Glomerular endothelial cell (primary cell): ENCODE results near the gene WFDC10B. TPM values are rescaled to one million over a fixed set of nuclear protein-coding genes. Genes with fewer than 3 reads are reported as not detected.
"Not testable (repeated sequence)": the region's sequence is repeated elsewhere in the genome, so short reads cannot be mapped to it uniquely, and the experiment has no call there.

Experiments
- DNase-seq: peaks from one replicate; pipeline ENCODE4 v3.0.0-alpha.2; 2011; ENCODE audit warnings: low read depth, low spot score; ENCODE audit errors: extremely low read depth
- total RNA-seq: library from RNA; depleted of rRNA; stranded (reverse); fragments of >200 nt; gene quantifications from 2 replicates; pipeline ENCODE4 v1.2.3, GENCODE V29; 2015

Gene WFDC10B
- not detected in 2 replicates for total RNA-seq

DNA sequence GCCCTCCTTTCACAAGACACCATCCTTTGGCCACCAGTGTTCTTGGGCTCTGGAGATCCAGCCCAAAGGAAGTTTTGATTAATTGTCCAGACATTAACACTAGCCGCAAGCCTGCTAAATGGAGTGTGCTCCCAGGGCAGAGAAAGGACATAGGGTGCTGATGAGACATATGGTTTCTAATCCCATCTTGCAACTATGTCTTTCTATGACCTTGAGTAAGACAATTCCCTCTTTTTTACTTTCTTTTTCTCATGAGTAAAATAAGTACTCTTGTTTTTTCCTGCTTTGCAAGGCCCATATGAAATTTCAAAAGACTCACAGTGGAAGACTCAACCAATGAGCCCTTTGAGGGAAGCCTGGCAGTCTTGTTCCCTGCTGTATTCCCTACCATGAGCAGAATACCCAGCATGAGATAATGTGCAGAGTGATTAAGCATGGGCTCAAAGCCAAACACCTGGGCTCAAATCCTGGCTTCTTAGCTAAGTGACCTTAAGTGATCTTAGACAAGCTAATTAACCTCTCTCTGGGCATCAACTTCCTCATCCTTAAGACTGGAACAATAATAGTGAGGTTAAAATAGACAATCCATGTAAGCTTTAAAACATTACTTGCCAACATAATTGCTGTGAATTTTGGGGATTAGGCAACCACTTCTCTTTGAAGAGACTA lies at the start of gene WFDC10B:
TSS of gene WFDC10B (minus strand) at position 51 of the 669 bp plus-strand sequence. CDS start 19,027 bp downstream, outside the sequence.
- no peak for DNase-seq

GRCh38 chr20:45752746-45753145 lies 47.9 kb upstream of the WFDC10B start:
- no peak for DNase-seq

GRCh38 chr20:45751721-45752120 lies 46.9 kb upstream of the WFDC10B start:
- DNase-seq, result no peak

DNA sequence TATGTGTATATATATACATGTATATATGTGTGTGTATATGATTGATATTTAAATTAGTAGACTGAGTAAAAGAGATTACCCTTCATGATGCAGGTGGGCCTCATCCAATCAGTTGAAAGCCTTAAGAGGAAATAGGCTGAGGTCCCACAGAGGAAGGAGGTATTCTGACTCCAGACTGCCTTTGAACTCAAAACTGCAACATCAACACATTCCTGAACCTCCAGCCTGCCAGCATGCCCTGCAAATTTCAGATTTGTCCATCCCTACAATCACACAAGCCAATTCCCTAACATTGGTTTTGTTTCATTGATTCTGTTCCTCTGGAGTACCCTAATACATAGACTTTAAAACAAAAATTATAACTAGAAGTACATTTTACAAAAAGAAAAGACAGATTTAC lies 40.2 kb upstream of the WFDC10B start:
- DNase-seq, result no peak

DNA sequence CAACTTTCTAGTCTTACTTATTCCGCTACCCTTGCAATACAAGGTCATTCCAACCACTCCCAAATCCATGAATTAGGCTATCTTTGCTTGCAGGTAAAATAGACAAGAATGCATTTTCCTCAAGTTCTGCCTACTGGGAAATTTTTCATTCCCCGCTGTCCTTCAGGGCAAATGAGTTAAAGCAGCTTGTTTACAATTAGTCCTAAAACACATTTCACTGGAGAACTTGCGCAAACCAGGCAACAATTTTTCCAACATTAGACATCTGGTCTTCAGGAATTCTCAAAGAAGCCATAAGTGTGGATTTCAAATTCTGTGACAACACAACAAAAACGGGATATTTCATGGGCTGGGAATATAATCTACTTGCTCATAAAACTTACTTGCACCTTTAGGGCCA lies 37.8 kb upstream of the WFDC10B start:
- no peak for DNase-seq

GRCh38 chr20:45735988-45736387 lies 31.2 kb upstream of the WFDC10B start:
- DNase-seq, result no peak

DNA sequence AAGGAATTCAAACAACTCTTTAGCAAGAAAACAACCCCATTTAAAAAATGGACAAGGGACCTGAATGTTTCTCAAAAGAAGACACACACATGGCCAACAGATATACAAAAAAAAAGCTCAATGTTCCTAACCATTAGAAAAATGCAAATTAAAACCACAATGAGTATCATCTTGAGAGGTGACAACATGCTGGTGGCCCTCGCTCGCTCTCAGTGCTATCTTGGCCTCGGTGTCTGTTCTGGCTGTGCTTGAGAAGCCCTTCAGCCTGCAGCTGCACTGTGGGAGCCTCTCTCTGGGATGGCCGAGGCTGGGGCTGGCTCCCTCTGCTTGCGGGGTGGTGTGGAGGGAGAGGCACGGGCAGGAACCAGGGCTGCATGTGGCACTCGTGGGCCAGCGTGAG lies 30.7 kb upstream of the WFDC10B start:
- DNase-seq, result no peak

DNA sequence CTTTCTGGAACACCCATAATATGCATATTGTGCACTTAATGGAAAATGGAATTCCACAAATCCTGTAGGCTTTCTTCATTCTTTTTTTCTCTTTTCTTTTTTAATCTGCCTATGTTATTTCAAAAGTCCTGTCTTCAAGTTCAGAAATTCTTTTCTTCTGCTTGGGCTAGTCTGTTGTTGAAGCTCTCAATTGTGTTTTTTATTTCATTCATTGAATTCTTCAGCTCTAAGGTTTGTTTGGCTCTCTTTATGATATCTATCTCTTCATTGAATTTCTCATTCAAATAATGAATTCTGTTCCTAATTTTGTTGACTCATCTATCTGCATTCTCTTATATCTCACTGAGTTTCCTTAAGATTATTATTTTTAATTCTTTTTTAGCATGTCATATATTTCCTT lies 27.4 kb upstream of the WFDC10B start:
- DNase-seq, result no peak

DNA sequence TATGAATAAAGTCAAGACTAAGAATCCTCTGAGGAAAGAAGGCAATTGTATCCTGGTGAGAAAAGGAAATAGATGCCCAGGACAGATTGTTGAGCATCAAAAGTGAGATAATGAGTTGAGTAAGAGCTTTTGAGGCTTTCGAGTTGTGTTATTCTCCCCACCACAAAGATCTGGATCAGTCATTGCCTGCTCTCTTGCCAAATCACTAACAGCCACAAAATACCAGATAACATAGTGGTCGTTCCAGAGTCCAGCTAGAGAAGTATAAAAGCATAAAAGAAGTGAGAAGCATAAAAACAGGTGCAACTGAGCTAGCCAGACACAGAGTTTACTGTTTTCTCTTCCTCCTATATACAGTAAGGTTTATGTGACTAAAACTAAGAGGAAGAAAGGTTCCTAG lies 22.2 kb upstream of the WFDC10B start:
- no peak for DNase-seq

GRCh38 chr20:45725134-45725533 lies 20.3 kb upstream of the WFDC10B start:
- no peak for DNase-seq

DNA sequence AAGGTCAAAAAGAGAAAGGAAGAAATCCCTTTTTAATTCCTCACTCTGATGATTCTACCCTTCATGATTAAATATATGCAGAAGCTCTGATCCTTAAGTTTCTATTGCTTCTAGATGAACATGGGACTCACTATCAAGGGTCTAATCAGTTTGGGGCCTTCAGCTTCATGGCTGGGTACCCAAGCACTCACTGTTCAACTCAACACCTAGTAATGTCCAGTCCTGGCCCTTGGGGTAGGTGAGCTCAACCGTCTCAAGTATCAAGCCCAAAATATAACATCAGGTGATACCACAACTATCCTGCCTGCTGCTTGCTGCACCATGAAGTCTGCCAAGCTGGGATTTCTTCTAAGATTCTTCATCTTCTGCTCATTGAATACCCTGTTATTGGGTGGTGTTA lies 17.2 kb upstream of the WFDC10B start, which contains the start of gene SPINT4:
TSS of gene SPINT4 (plus strand) at position 301 of the 400 bp plus-strand sequence. CDS start at position 322, 21 bp downstream.
- no peak for DNase-seq

- not testable (repeated sequence) for DNase-seq
These were observed 11.4 kb upstream of the WFDC10B start for GRCh38 chr20:45716141-45716688.

DNA sequence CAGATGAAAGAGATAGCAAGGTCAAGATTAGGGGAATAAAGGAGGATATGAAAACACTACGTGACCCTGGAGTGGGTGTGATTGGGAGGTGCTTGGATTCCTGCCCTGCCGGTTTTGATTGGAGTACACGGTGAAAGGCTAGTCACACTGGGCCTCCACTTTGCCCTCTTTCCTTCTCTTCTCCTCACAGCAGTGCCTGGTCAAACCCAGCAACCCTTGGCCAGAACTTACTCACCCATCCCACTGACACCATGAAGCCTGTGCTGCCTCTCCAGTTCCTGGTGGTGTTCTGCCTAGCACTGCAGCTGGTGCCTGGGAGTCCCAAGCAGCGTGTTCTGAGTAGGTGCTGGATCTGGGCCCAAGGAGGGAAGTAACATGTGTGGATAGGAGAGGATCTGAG lies 2.9 kb downstream of the WFDC10B start, which contains the start of gene WFDC13:
TSS of gene WFDC13 (plus strand) at position 166 of the 400 bp plus-strand sequence. CDS start at position 252, 86 bp downstream.
- DNase-seq, result no peak

DNA sequence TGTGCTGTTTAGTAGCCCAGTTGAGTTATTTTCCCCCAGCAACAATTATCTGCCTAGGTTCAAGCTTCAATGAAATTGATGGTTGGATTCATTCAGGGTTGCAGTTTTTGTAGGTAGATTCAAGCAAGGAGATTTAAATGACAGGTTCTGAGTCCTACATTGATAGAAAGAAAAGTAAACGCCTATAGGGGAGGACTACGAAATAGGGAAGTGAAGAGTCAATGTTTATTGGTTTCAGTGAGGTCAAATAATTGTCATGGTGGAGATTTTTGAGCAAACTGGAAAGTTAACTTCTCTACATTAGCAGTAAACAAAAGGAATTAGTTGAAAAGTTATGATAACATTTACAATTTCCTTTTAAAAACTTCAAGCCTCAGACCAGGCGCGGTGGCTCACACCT lies 3.7 kb downstream of the WFDC10B start:
- DNase-seq, result no peak

- no peak for DNase-seq
These were observed 9.3 kb downstream of the WFDC10B start for GRCh38 chr20:45695496-45695895.

- not testable (repeated sequence) for DNase-seq
These were observed 11.5 kb downstream of the WFDC10B start for GRCh38 chr20:45693346-45693745.

GRCh38 chr20:45685896-45686295 lies 18.9 kb downstream of the WFDC10B start:
- no peak for DNase-seq

- no peak for DNase-seq
These were observed 25.2 kb downstream of the WFDC10B start for GRCh38 chr20:45679650-45680049.

DNA sequence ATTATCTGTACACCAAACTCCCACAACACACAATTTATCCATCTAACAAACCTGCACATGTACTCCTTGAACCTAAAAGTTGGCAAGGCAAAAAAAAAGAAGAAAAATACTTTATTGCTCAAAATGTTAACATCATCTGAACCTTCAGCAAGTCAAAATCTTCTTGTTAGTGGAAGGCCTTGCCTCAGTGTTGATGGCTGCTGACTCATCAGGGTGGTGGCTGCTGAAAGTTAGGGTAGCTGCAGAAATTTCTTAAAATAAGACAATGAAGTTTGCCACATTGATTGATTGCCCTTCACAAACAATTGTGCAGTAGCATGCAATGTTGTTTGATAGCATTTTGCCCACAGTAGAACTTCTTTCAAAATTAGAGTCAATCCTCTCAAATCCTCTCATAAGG lies 32.1 kb downstream of the WFDC10B start:
- DNase-seq, result no peak

DNA sequence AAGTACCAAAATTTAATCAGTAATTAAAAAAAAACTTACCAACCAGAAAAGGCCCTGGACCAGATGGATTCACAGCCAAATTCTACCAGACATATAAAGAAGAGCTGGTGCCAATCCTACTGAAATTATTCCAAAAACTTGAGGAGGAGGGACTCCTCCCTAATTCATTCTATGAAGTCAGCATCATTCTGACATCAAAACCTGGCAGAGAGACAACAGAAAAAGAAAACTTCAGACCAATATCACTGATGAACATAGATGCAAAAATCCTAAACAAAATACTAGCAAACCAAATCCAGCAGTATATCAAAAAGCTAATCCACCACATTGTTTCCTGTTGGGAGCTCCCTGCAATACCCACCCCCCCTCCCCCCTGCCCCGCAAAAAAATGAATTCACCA lies 34.7 kb downstream of the WFDC10B start, which contains the start of gene WFDC11:
TSS of gene WFDC11 (minus strand) at position 101 of the 400 bp plus-strand sequence. CDS start 19,639 bp downstream, outside the sequence.
- DNase-seq, result no peak

DNA sequence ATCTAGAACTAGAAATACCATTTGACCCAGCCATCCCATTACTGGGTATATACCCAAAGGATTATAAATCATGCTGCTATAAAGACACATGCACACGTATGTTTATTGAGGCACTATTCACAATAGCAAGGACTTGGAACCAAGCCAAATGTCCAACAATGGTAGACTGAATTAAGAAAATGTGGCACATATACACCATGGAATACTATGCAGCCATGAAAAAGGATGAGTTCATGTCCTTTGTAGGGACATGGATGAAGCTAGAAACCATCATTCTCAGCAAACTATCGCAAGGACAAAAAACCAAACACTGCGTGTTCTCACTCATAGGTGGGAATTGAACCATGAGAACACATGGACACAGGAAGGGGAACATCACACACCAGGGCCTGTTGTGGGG lies 47.8 kb downstream of the WFDC10B start:
- not testable (repeated sequence) for DNase-seq

DNA sequence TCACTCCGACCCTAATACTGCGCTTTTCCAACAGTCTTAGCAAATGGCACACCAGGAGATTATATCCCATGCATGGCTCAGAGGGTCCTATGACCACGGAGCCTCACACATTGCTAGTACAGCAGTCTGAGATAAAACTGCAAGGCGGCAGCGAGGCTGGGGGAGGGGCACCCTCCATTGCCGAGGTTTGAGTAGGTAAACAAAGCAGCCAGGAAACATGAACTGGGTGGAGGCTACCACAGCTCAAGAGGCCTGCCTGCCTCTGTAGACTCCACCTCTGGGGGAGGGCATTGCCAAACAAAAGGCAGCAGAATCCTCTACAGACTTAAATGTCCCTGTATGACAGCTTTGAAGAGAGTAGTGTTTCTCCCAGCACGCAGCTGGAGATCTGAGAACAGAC lies 53.1 kb downstream of the WFDC10B start:
- not testable (repeated sequence) for DNase-seq
